Hindlimb muscle (tissue), 1 donor: ENCODE data around the gene TMEM81. TPM values are rescaled to one million over a fixed set of nuclear protein-coding genes. Genes with fewer than 3 reads are reported as not detected.

Experiments
- DNase-seq: peaks from one replicate; pipeline ENCODE4 v3.0.0-alpha.2; 2013
- polyA plus RNA-seq: library from polyadenylated mRNA; unstranded; fragments of 120-200 nt; gene quantifications from one replicate; pipeline ENCODE4 v1.2.1, GENCODE V29; 2013; ENCODE audit not compliant: insufficient read length

Gene TMEM81
- polyA plus RNA-seq, 1 donor: 1.7 TPM

DNA sequence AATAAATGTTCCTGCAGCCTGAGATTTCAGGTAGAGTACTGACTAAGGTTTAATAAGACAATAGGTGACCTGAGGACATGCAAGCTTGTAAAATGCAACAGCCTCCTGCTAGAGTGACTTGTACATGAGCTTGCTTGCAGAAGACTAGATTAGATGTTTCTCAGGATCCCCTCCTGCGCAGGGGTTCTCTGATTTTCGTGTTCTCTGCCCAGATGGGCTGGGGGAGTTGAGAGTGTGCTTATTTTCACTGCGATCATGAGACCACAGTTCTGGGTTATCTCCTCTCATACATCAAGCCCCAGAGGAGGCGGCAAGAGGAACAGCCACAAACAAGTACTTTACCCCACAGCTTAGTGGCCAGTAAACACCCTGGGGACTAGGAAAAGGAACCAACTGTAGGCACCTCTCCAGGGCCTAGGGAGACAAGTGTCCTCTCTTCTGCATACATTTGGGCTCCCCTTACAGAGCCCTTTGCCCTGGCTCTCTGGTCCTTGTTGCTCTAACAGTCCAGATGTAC is 8.0 kb downstream of the TMEM81 start:
- DNase-seq: no peak

DNA sequence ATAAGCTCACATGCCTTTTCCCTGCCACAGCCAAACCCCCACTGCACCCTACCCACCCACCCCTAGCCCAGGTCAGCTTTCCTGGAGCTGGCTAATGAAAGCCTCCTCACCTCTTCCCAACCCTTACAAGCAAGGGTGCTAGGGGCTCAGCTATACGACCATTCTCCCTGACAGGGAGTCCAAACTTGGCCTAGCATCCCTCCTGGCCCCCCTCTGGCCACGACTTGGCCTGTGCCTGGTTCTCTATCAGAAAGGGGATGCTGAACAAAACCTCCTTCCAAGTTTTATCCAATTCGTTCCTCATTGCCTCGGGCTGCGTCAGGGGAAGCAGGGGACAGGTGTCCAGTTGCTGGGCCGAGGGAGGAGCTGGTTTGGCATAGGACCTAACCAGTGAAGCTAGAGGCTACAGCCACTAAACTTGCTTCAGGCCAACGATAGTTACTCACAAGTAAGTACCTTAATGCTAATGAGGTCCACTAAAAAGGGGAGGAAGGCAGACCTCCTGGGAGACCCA is 8.6 kb downstream of the TMEM81 start:
- DNase-seq: no peak

DNA sequence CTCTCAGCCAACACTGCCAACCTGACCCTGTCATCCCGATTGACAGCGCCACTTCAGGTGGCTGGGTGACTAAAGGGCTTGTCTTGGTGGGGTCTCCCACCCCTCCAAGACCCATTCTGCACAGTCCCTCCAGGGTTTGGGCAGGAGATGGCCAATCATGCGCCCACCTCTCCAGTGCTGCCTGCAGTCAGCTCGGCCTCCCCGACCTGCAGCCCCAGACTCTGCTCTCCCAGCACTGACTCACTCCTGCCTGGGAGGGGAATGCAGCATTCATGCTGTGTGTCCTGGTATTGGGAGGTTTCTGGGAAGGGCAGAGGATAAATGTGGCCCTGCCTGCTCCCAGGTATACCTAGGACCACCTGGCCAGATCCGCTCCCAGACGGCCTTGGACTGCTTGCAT is 9.7 kb downstream of the TMEM81 start:
- no peak for DNase-seq

DNA sequence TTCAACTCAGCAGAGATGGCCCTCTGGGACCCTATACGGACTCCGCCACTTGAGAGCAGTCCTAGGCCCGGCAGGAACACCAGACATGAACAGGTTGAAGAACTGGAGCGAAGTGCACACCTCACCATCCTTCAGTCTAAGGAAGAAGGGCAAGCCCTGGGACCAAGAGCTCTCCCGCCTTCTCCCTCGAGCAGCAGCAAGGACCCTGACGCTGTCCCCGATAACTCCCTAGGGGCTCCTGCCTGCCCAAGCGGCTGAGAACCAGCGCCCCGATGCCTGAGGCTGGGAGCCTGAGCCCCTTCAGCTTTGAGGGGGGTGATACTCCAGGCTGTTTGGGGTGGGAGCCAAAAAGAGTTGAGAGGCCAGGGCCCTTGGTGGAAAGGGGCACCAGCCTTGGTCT is 10.2 kb downstream of the TMEM81 start:
- no peak for DNase-seq

DNA sequence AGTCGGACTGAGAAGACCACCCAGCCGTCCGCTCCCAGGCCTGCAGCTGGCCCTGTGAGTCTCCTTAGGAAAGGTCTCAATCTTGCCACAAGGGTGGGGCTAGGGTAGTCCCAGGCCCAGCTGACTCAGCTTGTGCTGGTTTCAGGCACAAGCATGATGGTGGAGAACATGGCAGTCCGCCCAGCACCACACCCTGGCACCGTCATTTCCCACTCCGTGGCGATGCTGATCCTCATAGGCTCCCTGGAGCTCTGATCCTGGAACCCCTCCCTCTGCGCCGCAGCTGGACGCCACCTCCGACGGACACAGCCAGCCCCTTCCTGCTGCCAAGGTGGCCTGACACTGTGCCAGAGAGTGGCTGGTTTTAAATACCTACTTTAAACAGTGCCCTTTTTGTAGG is 10.7 kb downstream of the TMEM81 start:
- no peak for DNase-seq

DNA sequence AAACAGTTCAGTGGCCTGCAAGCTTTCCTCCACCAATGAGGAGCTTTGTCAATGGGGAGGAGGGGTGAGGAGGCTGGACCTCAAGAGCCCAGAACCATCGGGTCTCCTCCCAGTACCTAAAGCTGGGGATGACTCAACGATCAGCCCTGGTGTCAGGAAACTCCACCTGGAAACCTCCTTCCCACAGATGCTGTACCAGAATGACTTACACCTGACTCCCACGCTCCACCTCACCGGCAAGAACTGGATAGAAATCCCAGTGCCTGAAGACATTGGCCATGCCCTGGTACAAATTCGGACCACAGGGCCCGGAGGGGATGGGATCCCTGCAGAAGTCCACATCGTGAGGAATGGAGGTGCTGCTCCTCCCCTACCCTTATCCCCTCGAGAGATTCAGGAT is 11.4 kb downstream of the TMEM81 start:
- DNase-seq: no peak

DNA sequence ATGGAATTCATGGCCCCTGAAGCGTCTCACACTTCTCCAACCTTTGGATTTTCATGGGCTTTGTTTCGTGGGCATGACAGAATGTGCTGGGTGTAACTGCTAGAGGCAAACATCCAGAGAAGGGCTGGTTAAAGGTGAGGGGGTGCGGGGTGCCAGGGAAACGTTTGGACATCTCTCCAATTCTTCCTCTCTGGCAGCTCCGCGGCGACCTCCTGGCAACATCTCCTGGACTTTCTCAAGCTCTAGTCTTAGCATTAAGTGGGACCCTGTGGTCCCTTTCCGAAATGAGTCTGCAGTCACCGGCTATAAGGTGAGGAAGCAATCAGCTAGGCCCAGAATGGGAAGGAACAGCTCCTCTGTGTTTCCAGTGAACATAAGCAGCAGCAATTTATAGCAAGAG is 12.0 kb downstream of the TMEM81 start:
- DNase-seq: no peak

DNA sequence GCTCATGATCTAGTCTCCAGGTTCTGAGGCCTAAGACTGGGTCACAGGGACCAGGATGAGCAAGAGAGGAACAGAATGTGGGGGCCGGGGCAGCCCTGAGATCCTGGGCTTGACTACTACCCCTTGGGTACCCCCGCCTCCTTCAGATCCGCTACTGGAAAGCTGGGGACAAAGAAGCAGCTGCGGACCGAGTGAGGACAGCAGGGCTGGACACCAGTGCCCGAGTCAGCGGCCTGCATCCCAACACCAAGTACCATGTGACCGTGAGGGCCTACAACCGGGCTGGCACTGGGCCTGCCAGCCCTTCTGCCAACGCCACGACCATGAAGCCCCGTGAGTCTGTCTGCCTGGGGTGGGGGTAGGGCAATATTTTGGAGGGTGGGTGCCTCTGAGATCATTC is 12.5 kb downstream of the TMEM81 start:
- no peak for DNase-seq

DNA sequence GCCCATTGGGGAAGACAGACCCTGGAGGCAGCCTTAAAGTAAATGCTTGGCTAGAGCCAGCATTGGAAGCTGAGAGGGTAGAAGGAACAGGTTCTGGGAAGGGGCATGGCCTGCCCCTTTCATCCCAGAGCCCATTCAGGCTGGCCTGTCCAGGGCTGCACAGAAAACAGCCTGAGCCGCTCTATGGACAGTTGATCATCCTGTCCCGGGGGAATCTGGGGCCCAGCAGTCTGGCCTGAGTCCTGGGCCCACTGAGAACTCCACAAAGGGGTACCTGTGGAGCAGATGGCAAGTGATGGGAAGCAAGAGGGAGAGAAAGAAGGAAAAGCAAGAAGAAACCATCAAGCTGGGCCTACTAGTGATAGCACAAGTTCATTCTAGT is 13.2 kb downstream of the TMEM81 start:
- DNase-seq: no peak

DNA sequence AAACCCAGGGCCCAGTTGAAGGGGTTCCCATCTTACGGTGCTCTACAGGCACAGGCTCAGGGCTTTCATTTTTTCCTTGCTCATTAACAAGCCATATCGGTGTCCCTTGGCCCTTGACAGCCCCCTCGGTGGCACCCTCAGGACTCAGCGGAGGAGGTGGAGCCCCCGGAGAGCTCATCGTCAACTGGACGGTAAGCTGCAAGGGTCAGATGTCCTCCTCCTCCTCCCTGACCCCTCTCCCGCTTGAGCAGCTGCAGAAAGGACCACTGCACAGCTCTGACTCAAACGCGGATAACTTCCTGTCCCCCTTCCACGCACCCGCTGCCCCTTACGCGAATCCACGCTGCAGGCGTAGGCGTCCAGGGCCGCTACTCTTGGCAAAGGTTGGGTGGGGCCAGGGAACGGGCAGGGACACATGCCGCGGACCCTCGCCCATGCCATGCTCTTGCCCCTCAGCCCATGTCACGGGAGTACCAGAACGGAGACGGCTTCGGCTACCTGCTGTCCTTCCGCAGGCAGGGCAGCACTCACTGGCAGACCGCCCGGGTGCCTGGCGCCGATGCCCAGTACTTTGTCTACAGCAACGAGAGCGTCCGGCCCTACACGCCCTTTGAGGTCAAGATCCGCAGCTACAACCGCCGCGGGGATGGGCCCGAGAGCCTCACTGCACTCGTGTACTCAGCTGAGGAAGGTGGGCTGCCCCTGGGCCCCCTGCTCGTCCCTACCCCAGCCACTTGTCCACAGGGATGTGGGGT is 14.7 kb downstream of the TMEM81 start:
- DNase-seq: no peak

DNA sequence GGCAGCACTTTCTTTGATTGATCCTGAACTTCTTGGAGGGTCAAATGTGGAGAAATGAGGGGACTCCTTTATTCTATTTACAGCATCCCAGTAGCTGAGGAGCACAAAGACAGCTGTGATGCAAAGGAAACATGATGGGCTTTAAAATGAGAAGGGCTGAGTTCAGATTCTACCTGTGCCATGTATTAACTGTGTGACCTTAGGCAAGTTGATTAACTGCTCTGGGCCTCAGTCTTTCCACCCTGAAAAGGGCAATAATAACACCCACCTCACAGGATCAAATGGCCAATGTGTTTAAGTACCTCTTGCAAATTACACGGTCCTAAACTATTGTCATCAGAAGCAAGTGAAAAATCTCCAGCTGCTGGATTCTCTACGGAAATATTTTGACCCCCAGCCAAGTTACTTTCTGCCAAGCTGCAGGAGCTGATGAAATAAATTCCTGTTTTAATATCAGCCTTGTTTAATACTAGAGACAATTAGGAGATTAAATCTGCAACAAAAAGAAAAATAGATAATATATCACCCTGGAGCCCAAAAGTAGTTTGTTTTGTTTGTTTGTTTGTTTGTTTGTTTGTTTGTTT is 15.7 kb downstream of the TMEM81 start:
- DNase-seq: no peak

DNA sequence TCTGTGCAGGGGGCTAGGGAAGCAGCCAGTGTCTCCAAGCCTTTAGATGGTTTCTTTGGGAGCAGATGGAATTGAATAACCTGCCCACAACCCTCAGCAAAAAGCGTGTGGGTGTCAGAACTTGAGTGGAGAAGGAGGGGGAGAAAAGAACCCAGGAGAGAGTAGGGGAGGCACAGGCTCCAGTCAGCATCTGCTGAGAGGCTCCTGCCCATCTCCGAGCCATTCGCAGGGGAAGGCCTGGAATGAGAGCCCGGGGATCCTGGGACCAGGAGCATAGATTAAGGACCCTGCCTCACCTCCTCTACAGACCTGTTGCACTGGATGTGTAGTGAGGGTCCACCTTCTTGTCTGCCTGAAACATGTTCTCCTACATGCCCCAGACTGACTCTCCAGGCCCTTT is 16.3 kb downstream of the TMEM81 start:
- no peak for DNase-seq

DNA sequence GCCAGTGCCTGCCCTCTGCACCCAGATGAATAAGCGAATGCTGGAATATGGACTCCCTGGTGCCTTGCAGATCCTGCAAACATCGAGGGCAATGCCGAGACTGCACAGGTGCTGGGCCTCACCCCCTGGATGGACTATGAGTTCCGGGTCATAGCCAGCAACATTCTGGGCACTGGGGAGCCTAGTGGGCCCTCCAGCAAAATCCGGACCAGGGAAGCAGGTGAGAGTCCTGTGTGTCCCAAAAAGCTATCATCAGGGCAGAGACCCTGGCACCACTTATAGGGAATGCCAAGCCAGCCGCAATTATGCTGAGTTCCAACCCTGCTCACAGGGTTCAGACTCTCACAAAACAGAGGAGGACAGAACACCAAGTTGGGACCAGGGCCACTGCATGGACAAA is 17.2 kb downstream of the TMEM81 start:
- no peak for DNase-seq

DNA sequence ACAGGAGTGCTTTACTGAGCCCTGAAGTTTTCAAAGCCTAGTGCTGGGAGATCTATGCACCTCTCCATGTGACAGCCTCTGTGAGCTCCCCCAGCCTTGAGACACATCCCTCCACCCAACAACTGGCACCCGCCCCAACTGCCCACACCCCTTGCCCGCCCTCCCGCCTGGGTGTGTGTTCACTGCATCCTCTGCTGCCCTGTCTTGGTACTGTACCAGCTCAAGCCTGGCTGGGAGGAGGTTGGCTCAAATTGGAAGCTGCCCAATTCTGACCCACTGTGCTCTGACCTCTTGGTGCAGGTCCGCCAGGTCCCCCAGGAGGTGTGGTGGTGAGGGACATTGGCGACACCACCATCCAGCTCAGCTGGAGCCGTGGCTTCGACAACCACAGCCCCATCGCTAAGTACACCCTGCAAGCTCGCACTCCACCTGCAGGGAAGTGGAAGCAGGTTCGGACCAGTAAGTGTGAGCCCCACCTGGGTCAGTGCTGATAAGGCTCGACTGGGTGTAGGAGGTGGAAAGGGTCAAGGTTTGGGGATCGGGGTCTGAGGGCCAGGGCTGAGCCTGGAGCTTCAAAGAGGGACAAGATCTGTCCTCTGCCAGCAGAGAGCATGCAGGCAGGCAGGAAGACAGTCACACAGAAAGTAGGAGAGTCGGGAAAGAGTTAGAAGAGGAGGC is 18.0 kb downstream of the TMEM81 start:
- no peak for DNase-seq

DNA sequence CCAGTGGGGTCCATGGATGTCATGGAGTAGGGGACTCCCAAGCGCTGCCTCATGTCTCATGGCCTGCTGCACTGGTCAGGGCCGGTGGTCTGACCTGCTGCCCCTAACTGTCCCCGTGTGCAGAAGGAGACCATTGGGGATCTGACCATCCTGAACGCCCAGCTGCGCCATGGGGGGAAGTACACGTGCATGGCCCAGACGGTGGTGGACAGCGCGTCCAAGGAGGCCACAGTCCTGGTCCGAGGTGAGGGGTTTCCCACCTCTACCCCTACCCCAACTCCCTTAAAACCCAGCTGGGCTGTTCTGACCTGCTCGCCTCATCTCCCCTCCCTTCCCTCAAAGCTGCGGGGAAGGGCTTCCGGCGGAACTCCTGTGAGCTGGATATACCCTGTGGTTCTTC is 18.6 kb downstream of the TMEM81 start:
- no peak for DNase-seq

DNA sequence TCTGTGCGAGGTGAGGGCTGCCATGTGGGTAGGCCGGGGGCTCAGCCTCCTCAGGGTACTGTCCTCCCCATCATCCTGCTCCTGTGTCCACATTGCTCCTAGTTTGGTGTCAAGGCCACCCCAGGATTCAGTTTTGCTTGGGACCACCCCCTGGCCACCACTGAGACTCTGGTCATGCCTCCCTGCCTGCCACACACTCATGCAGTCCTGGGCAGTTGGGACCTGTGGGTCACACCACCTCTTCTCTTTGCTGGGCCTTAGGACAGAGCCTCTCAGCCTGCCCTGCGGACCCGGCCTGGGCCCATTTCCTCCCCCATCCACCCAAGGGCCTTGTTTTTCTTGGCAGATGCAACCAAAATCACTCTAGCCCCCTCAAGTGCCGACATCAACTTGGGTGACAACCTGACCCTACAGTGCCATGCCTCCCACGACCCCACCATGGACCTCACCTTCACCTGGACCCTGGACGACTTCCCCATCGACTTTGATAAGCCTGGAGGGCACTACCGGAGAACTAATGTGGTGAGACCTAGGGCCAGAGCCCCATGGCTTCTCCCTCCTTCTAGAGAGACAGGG is 19.4 kb downstream of the TMEM81 start:
- no peak for DNase-seq

DNA sequence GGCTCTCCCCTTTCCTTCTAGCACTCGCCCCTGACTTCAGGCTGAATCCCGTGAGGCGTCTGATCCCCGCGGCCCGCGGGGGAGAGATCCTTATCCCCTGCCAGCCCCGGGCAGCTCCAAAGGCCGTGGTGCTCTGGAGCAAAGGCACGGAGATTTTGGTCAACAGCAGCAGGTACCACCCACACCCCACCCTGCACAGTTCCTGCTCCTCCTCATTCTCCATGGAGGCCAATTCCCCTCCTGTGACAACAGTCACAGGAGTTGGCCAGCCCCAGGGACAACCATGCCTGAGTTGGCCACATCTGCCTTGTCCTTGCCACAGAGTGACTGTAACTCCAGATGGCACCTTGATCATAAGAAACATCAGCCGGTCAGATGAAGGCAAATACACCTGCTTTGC is 20.0 kb downstream of the TMEM81 start:
- no peak for DNase-seq

DNA sequence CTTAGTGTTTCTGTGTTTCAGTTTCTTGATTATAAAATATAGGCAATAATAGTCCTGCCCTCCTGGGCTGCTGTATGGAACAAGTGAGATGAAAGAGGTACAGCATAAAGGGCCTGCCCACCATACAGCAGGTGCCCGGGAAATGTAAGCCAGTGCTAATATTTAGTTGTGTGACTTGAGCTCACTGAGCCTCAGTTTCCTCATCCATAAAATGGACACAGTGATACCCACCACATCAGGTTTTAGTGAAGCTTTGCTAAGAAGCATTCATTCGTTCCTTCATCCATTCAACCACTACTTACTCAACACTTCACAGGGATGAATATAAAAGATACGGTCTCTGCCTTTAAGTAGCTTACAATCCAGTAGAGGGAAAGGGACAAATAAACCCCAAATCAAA is 21.4 kb downstream of the TMEM81 start:
- DNase-seq: no peak

DNA sequence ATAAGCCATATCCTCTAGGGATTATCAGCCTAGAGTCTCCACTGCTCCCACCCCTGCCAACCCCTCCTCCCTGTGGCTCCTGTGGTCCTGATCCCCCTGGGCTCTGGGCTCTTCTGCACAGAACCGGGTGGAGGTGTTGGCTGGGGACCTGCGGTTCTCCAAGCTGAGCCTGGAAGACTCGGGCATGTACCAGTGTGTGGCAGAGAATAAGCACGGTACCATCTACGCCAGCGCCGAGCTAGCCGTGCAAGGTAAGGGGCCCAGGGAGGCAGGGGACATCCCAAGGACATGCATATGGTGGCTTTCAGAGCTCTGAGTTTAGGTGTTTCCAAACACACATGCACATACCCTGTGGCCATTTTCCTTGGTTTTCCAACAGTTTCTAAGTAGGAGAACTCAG is 21.9 kb downstream of the TMEM81 start:
- no peak for DNase-seq

DNA sequence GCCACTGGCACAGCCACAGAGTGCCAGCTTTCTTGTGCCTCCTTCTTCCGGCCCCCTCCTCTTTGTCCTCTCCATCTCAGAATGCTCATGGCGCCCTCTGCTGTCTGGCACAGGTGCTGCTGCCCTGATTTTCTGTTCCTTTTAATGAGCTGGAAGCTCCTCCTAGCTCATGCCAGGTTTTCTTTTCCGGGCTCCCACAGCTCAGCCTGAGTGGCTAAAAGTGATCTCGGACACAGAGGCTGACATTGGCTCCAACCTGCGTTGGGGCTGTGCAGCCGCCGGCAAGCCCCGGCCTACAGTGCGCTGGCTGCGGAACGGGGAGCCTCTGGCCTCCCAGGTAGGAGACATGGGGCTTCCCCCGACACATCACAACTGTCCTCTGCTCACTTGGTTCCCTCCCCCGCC is 22.6 kb downstream of the TMEM81 start:
- peak; percentile 78 for DNase-seq

DNA sequence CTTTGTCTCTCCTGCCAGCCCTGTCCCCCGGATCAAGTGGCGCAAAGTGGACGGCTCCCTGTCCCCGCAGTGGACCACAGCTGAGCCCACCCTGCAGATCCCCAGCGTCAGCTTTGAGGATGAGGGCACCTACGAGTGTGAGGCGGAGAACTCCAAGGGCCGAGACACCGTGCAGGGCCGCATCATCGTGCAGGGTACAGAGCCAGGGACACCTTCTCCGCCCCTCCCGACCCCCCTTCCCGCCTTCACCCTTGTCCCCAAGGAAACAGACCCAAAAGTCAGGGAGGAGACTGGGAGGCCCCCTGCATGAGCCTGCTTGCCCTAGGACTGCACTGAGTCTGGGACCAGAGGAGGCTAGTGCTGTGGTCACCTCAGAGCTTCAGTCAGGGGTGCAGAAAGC is 23.0 kb downstream of the TMEM81 start:
- no peak for DNase-seq

DNA sequence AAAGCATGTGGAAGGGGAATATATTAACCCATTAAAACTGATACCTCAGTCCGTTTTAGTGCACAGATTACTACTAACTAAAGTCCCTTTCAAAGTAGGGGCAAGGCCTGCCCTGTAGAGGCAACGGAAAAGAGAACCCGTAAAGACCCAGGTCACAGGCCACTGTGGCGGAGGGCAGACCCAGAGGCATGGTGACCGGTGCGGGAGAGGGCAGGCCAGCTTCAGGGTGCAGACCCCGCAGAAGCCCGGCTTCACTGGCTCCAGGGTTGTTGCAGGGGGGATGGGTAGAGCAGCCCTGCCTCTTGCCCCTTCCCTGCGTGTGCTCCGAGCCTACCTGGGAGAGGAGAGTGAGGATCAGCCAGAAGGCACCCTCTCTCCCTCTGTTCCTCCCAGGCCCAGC is 23.5 kb downstream of the TMEM81 start:
- DNase-seq: no peak

DNA sequence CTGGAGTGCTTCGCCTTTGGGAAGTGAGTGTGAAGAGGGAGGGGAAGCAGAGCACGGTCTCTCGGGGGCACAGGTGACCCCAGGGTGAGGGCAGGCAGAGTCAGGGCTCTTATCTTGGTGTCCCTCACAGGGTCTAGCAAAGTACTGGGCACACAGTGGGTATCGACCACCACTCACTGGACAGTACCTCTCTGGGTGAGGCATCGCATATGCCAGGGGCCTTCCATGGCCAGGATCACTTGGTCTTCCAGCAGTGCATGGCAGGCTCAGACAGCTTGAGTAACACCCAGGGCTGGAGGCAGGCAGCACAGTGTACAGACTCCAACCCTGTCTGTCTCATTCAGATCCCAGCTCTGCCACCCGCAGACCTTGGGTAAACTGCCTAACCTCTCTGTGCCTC is 24.6 kb downstream of the TMEM81 start:
- DNase-seq: no peak
